SU-DHL-6 (cell line): Measurements from ENCODE around the gene ABCB7.

Source experiments
- H2AFZ ChIP-seq: fragments of 200-600 bp; sonication (generic); 2 replicates; pipeline ENCODE4 v1.6.1; 2014; ENCODE audit warnings: low read depth, mild to moderate bottlenecking, moderate library complexity, mixed read lengths, antibody characterized with exemption, low read length; ENCODE audit not compliant: severe bottlenecking
- H3F3A ChIP-seq: fragments of 200-600 bp; shearing (Covaris generic); 2 replicates; pipeline ENCODE4 v1.6.0; 2016; ENCODE audit warnings: antibody characterized with exemption, mild to moderate bottlenecking; ENCODE audit not compliant: insufficient read depth
- H3K27ac ChIP-seq: fragments of 200-600 bp; sonication (generic); 2 replicates; pipeline ENCODE4 v1.5.1; 2016; ENCODE audit warnings: low read depth, mild to moderate bottlenecking, low read length, moderate library complexity, mixed read lengths
- H3K27me3 ChIP-seq: fragments of 200-600 bp; sonication (generic), shearing (Covaris generic); 2 replicates; pipeline ENCODE4 v1.6.0; 2014; ENCODE audit warnings: mild to moderate bottlenecking, low read length
- H3K36me3 ChIP-seq: fragments of 200-600 bp; sonication (generic); 2 replicates; pipeline ENCODE4 v1.6.1; 2014; ENCODE audit warnings: mild to moderate bottlenecking, low read length, mixed read lengths
- H3K4me2 ChIP-seq: fragments of 300-600, 200-600 bp; shearing (Covaris generic), sonication (generic); 2 replicates; pipeline ENCODE4 v1.6.0; 2014; ENCODE audit warnings: low read length, low read depth, mild to moderate bottlenecking; ENCODE audit not compliant: poor library complexity, severe bottlenecking
- H3K4me3 ChIP-seq: fragments of 200-600 bp; sonication (generic); 2 replicates; pipeline ENCODE4 v1.5.1; 2014; ENCODE audit warnings: antibody characterized with exemption, low read length, mild to moderate bottlenecking, mixed read lengths; ENCODE audit not compliant: insufficient read depth, poor library complexity, severe bottlenecking
- H3K79me2 ChIP-seq: fragments of 200-600 bp; sonication (generic); 2 replicates; pipeline ENCODE4 v1.6.1; 2014; ENCODE audit warnings: mild to moderate bottlenecking, low read length, moderate library complexity; ENCODE audit not compliant: insufficient read depth
- H3K9ac ChIP-seq: fragments of 200-600 bp; sonication (generic); 2 replicates; pipeline ENCODE4 v1.7.0; 2014; ENCODE audit warnings: mild to moderate bottlenecking, low read length
- H3K9me2 ChIP-seq: fragments of 200-600 bp; sonication (generic); replicated peaks from 2 replicates; pipeline ENCODE4 v1.6.1; 2014; ENCODE audit warnings: low read length; ENCODE audit not compliant: insufficient read depth
- H3K9me3 ChIP-seq: fragments of 200-600 bp; sonication (generic); 2 replicates; pipeline ENCODE4 v1.6.1; 2014; ENCODE audit warnings: low read length, mixed read lengths; ENCODE audit not compliant: insufficient read depth
- H4K20me1 ChIP-seq: fragments of 200-600 bp; sonication (generic); 2 replicates; pipeline ENCODE4 v1.6.1; 2014; ENCODE audit warnings: low read depth, mild to moderate bottlenecking, antibody characterized with exemption, low read length, moderate library complexity, mixed read lengths
- EZH2phosphoT487 ChIP-seq: fragments of 200-600 bp; sonication (generic), shearing (Covaris generic); conservative IDR thresholded peaks from 2 replicates; pipeline ENCODE4 v1.6.1; 2018; ENCODE audit warnings: mild to moderate bottlenecking, antibody characterized with exemption, low read length, moderate library complexity, mixed read lengths
- TF ChIP-seq, protein P1 (sequence below): fragments of 200-600 bp; sonication (generic); IDR thresholded peaks from one replicate; pipeline ENCODE4 v1.5.1; 2017; ENCODE audit warnings: antibody characterized with exemption, mild to moderate bottlenecking, low read length, moderate library complexity; ENCODE audit not compliant: insufficient read depth, poor library complexity, severe bottlenecking

Gene ABCB7

DNA sequence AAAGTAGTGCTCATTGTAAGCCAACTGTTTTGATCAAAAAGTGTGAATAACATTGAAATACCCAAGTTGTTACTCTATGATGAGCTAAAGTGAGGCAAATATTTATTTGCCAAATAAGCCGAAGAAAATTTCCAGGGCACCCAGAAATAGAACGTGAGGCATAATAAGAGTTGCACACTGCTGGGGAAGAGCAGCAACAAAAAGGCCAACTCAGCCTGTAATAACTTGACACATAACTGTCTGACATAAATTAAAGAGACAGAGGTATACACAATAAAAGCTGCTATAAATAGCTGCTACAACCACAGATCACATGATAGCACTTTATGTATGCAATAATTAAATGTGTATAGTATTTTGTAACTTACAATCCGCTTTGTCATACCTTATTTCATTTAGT is 2.0 kb upstream of the ABCB7 start:
- peaks cover 24% of the 10 kb centered on the region for H3K79me2 ChIP-seq
- no peak overlapping the region for H3K27ac ChIP-seq
- no peak overlapping the region for H3K4me2 ChIP-seq
- H3K9me2 ChIP-seq = no peaks in the 10 kb centered on the region
- H4K20me1 ChIP-seq = no peaks in the 10 kb centered on the region
- TF ChIP-seq EZH2phosphoT487 = no peak
- TF ChIP-seq, protein P1, sequence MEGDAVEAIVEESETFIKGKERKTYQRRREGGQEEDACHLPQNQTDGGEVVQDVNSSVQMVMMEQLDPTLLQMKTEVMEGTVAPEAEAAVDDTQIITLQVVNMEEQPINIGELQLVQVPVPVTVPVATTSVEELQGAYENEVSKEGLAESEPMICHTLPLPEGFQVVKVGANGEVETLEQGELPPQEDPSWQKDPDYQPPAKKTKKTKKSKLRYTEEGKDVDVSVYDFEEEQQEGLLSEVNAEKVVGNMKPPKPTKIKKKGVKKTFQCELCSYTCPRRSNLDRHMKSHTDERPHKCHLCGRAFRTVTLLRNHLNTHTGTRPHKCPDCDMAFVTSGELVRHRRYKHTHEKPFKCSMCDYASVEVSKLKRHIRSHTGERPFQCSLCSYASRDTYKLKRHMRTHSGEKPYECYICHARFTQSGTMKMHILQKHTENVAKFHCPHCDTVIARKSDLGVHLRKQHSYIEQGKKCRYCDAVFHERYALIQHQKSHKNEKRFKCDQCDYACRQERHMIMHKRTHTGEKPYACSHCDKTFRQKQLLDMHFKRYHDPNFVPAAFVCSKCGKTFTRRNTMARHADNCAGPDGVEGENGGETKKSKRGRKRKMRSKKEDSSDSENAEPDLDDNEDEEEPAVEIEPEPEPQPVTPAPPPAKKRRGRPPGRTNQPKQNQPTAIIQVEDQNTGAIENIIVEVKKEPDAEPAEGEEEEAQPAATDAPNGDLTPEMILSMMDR = no peak
- no peak overlapping the region for H3K4me3 ChIP-seq
- H2AFZ ChIP-seq = no peak overlapping the region
- H3K27me3 ChIP-seq = no peaks in the 10 kb centered on the region
- H3K36me3 ChIP-seq = no peaks in the 10 kb centered on the region
- H3F3A ChIP-seq = no peaks in the 10 kb centered on the region; the same call in 1 of the 2 replicates
- H3K9ac ChIP-seq = no peak overlapping the region
- no peaks in the 10 kb centered on the region for H3K9me3 ChIP-seq

DNA sequence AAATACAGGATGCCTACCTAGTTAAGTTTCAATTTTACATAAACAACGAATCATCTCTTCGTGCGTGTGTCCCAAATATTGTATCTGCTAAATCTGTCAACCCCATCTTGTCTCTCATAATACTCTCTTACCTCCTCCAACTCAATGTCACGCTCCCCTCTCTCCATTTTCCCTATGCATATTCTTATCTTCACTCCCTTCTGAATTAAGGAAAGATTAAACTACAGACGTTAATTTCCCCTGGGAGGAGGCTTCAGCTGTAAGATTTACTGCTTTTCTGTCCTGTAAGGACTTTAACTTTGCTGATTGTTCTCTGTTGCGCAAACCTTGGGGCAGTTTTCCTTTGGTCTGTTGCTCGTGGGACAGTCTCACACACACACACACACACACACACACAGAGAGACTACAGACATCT is 455 bp upstream of the ABCB7 start:
- H3K27ac ChIP-seq = peak overlapping the region; percentile 77
- H2AFZ ChIP-seq = peak overlapping the region; percentile 94
- no peaks in the 10 kb centered on the region; the same call in 1 of the 2 replicates for H3F3A ChIP-seq
- peak overlapping the region; percentile 86 for H3K9ac ChIP-seq
- no peaks in the 10 kb centered on the region for H4K20me1 ChIP-seq
- H3K27me3 ChIP-seq = no peaks in the 10 kb centered on the region
- no peaks in the 10 kb centered on the region for H3K9me2 ChIP-seq
- peak overlapping the region; percentile 84 for H3K4me2 ChIP-seq
- H3K79me2 ChIP-seq = peaks cover 39% of the 10 kb centered on the region
- H3K4me3 ChIP-seq = peak overlapping the region; percentile 92
- H3K9me3 ChIP-seq = no peaks in the 10 kb centered on the region
- no peaks in the 10 kb centered on the region for H3K36me3 ChIP-seq
- TF ChIP-seq, protein P1 = no peak
- TF ChIP-seq EZH2phosphoT487 = no peak

DNA sequence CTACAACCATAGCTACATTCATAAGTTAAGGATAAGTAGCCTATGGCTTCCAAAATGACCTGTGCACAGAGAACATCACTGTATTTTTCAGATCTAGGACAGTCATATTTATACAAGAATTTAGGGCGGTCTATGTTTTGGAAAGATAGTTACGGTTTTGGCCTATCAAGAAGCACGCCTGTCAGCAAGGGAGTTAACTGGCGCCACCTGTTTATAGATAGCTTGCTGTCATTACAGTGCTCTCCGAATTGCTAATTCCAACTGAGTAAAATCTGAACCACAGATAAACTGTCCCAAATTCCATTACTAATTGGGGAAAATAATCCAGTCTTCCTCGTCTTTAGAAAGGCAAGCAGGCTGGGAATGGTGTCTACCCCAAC is 646 bp downstream of the ABCB7 start:
- Histone ChIP-seq H2AFZ (peak overlapping the region; percentile 94), H3K27me3 (no peaks in the 10 kb centered on the region), H3K4me3 (peak overlapping the region; percentile 92), H3K27ac (peak overlapping the region; percentile 77; the same call in 1 of the 2 replicates), H3K9me3 (no peaks in the 10 kb centered on the region), H3F3A (no peaks in the 10 kb centered on the region; the same call in 1 of the 2 replicates), H3K4me2 (peak overlapping the region; percentile 84), H3K9ac (peak overlapping the region; percentile 86), H3K36me3 (no peaks in the 10 kb centered on the region), H3K79me2 (peaks cover 43% of the 10 kb centered on the region), H3K9me2 (no peaks in the 10 kb centered on the region), H4K20me1 (no peaks in the 10 kb centered on the region)
- TF ChIP-seq EZH2phosphoT487 = no peak
- TF ChIP-seq, protein P1 = no peak
